Activated naive CD8-positive, alpha-beta T cell treated with anti-CD3 and anti-CD28 coated beads for 36 hours (primary cell): ENCODE results near the gene MED13. TPM values are rescaled to one million over a fixed set of nuclear protein-coding genes. Genes with fewer than 3 reads are reported as not detected.
A peak's percentile ranks its signal among the peaks of the same experiment; 100 is the strongest.

Experiments
- DNase-seq: peaks from one replicate; pipeline ENCODE4 v3.0.0; 2021
- H3K27ac Mint-ChIP-seq: one replicate; pipeline ENCODE4 v1.8.0; 2022; ENCODE audit warnings: mild to moderate bottlenecking, moderate library complexity, mixed read lengths
- H3K27me3 Mint-ChIP-seq: one replicate; pipeline ENCODE4 v1.8.0; 2022; ENCODE audit warnings: mild to moderate bottlenecking, mixed read lengths
- H3K36me3 Mint-ChIP-seq: one replicate; pipeline ENCODE4 v1.8.0; 2021; ENCODE audit warnings: mild to moderate bottlenecking, mixed read lengths
- H3K4me1 Mint-ChIP-seq: one replicate; pipeline ENCODE4 v1.8.0; 2021; ENCODE audit warnings: mixed read lengths
- H3K4me3 Mint-ChIP-seq: one replicate; pipeline ENCODE4 v1.8.0; 2022; ENCODE audit warnings: mild to moderate bottlenecking, moderate library complexity, mixed read lengths
- H3K9me3 Mint-ChIP-seq: one replicate; pipeline ENCODE4 v1.8.0; 2022; ENCODE audit warnings: mixed read lengths
- total RNA-seq, 2 experiments: library from RNA; stranded (reverse); gene quantifications; one replicate each; pipeline ENCODE4 v1.2.3, GENCODE V29; 2021

MED13 gene
- total RNA-seq, 2 experiments from 2014 or later = 37.8 to 39.1 TPM

GRCh38 chr17:62049299-62049698 lies 15.8 kb downstream of the MED13 start:
- DNase-seq = no peak
- no peak overlapping the region for H3K27ac Mint-ChIP-seq
- peaks cover 38% of the 10 kb centered on the region for H3K36me3 Mint-ChIP-seq
- no peaks in the 10 kb centered on the region for H3K27me3 Mint-ChIP-seq
- no peak overlapping the region for H3K4me3 Mint-ChIP-seq
- H3K4me1 Mint-ChIP-seq = peaks cover 37% of the 10 kb centered on the region
- H3K9me3 Mint-ChIP-seq = no peaks in the 10 kb centered on the region

GRCh38 chr17:62048262-62048661 lies 16.8 kb downstream of the MED13 start:
- no peaks in the 10 kb centered on the region for H3K9me3 Mint-ChIP-seq
- H3K4me3 Mint-ChIP-seq = no peak overlapping the region
- H3K27me3 Mint-ChIP-seq = no peaks in the 10 kb centered on the region
- no peak overlapping the region for H3K27ac Mint-ChIP-seq
- DNase-seq = no peak
- H3K4me1 Mint-ChIP-seq = peaks cover 38% of the 10 kb centered on the region
- H3K36me3 Mint-ChIP-seq = peaks cover 38% of the 10 kb centered on the region

GRCh38 chr17:62045517-62045916 lies 19.6 kb downstream of the MED13 start:
- Mint-ChIP-seq H3K36me3 (peaks cover 39% of the 10 kb centered on the region), H3K4me1 (peaks cover 29% of the 10 kb centered on the region), H3K27ac (no peak overlapping the region), H3K4me3 (no peak overlapping the region), H3K9me3 (no peaks in the 10 kb centered on the region), H3K27me3 (no peaks in the 10 kb centered on the region)
- no peak for DNase-seq

GRCh38 chr17:62045109-62045508 lies 20.0 kb downstream of the MED13 start:
- no peaks in the 10 kb centered on the region for H3K9me3 Mint-ChIP-seq
- H3K4me3 Mint-ChIP-seq = no peak overlapping the region
- H3K27ac Mint-ChIP-seq = no peak overlapping the region

GRCh38 chr17:62043602-62044001 lies 21.5 kb downstream of the MED13 start:
- Mint-ChIP-seq H3K9me3 (no peaks in the 10 kb centered on the region), H3K4me1 (peaks cover 28% of the 10 kb centered on the region), H3K27me3 (no peaks in the 10 kb centered on the region), H3K4me3 (no peak overlapping the region), H3K36me3 (peaks cover 41% of the 10 kb centered on the region), H3K27ac (no peak overlapping the region)
- no peak for DNase-seq

More at GRCh38 chr17:62045109-62045508, 20.0 kb downstream of the MED13 start:
- peaks cover 32% of the 10 kb centered on the region for H3K4me1 Mint-ChIP-seq
- no peak for DNase-seq
- H3K36me3 Mint-ChIP-seq = peaks cover 39% of the 10 kb centered on the region
- H3K27me3 Mint-ChIP-seq = no peaks in the 10 kb centered on the region

- no peaks in the 10 kb centered on the region for H3K9me3 Mint-ChIP-seq
- H3K27me3 Mint-ChIP-seq = no peaks in the 10 kb centered on the region
- DNase-seq = no peak
- H3K27ac Mint-ChIP-seq = no peak overlapping the region
- peaks cover 41% of the 10 kb centered on the region for H3K36me3 Mint-ChIP-seq
- H3K4me3 Mint-ChIP-seq = no peak overlapping the region
- peaks cover 26% of the 10 kb centered on the region for H3K4me1 Mint-ChIP-seq
Measured at GRCh38 chr17:62043140-62043539, 21.9 kb downstream of the MED13 start.

- H3K27ac Mint-ChIP-seq = no peak overlapping the region
- peaks cover 35% of the 10 kb centered on the region for H3K36me3 Mint-ChIP-seq
- no peak for DNase-seq
- no peaks in the 10 kb centered on the region for H3K9me3 Mint-ChIP-seq
- H3K27me3 Mint-ChIP-seq = no peaks in the 10 kb centered on the region
- no peak overlapping the region for H3K4me3 Mint-ChIP-seq
- H3K4me1 Mint-ChIP-seq = peaks cover 24% of the 10 kb centered on the region
Measured at GRCh38 chr17:62038248-62038647, 26.8 kb downstream of the MED13 start.

GRCh38 chr17:62033317-62033716 lies 31.8 kb downstream of the MED13 start:
- Mint-ChIP-seq H3K4me3 (no peak overlapping the region), H3K4me1 (peaks cover 12% of the 10 kb centered on the region), H3K27me3 (no peaks in the 10 kb centered on the region), H3K27ac (no peak overlapping the region), H3K9me3 (no peaks in the 10 kb centered on the region), H3K36me3 (peaks cover 22% of the 10 kb centered on the region)
- no peak for DNase-seq

GRCh38 chr17:62032480-62032879 lies 32.6 kb downstream of the MED13 start:
- DNase-seq = no peak
- no peak overlapping the region for H3K4me3 Mint-ChIP-seq
- H3K27ac Mint-ChIP-seq = no peak overlapping the region
- no peaks in the 10 kb centered on the region for H3K27me3 Mint-ChIP-seq
- H3K9me3 Mint-ChIP-seq = no peaks in the 10 kb centered on the region
- H3K4me1 Mint-ChIP-seq = peaks cover 12% of the 10 kb centered on the region
- H3K36me3 Mint-ChIP-seq = peaks cover 25% of the 10 kb centered on the region

- Mint-ChIP-seq H3K4me1 (peaks cover 13% of the 10 kb centered on the region), H3K27ac (no peak overlapping the region), H3K4me3 (no peak overlapping the region), H3K27me3 (no peaks in the 10 kb centered on the region), H3K36me3 (peaks cover 29% of the 10 kb centered on the region), H3K9me3 (no peaks in the 10 kb centered on the region)
- DNase-seq = no peak
Measured at GRCh38 chr17:62030264-62030663, 34.8 kb downstream of the MED13 start.

GRCh38 chr17:62024866-62025265 lies 40.2 kb downstream of the MED13 start:
- Mint-ChIP-seq H3K36me3 (peaks cover 26% of the 10 kb centered on the region), H3K27ac (no peak overlapping the region), H3K4me3 (no peak overlapping the region), H3K9me3 (no peaks in the 10 kb centered on the region), H3K27me3 (no peaks in the 10 kb centered on the region), H3K4me1 (peaks cover 3% of the 10 kb centered on the region)
- DNase-seq = no peak

- no peaks in the 10 kb centered on the region for H3K9me3 Mint-ChIP-seq
- no peak overlapping the region for H3K27ac Mint-ChIP-seq
- H3K36me3 Mint-ChIP-seq = peaks cover 27% of the 10 kb centered on the region
- no peak for DNase-seq
- no peak overlapping the region for H3K4me3 Mint-ChIP-seq
- H3K4me1 Mint-ChIP-seq = peaks cover 5% of the 10 kb centered on the region
- no peaks in the 10 kb centered on the region for H3K27me3 Mint-ChIP-seq
Measured at GRCh38 chr17:62017912-62018311, 47.2 kb downstream of the MED13 start.

- H3K36me3 Mint-ChIP-seq = peaks cover 29% of the 10 kb centered on the region
- no peaks in the 10 kb centered on the region for H3K9me3 Mint-ChIP-seq
- no peak overlapping the region for H3K4me3 Mint-ChIP-seq
- H3K27me3 Mint-ChIP-seq = no peaks in the 10 kb centered on the region
- no peak for DNase-seq
- H3K27ac Mint-ChIP-seq = no peak overlapping the region
- H3K4me1 Mint-ChIP-seq = peaks cover 5% of the 10 kb centered on the region
Measured at GRCh38 chr17:62017496-62017895, 47.6 kb downstream of the MED13 start.

GRCh38 chr17:62014526-62014925 lies 50.6 kb downstream of the MED13 start:
- Mint-ChIP-seq H3K27me3 (no peaks in the 10 kb centered on the region), H3K4me1 (peaks cover 15% of the 10 kb centered on the region), H3K4me3 (no peak overlapping the region), H3K9me3 (no peaks in the 10 kb centered on the region), H3K36me3 (peaks cover 45% of the 10 kb centered on the region), H3K27ac (no peak overlapping the region)
- DNase-seq = no peak

- no peaks in the 10 kb centered on the region for H3K9me3 Mint-ChIP-seq
- no peak overlapping the region for H3K27ac Mint-ChIP-seq
- H3K27me3 Mint-ChIP-seq = no peaks in the 10 kb centered on the region
- peaks cover 60% of the 10 kb centered on the region for H3K36me3 Mint-ChIP-seq
- DNase-seq = no peak
- no peak overlapping the region for H3K4me3 Mint-ChIP-seq
- H3K4me1 Mint-ChIP-seq = peaks cover 25% of the 10 kb centered on the region
Measured at GRCh38 chr17:62009220-62009619, 55.9 kb downstream of the MED13 start.

- H3K9me3 Mint-ChIP-seq = no peaks in the 10 kb centered on the region
- peak overlapping the region; percentile 65 for H3K27ac Mint-ChIP-seq
- H3K4me1 Mint-ChIP-seq = peaks cover 29% of the 10 kb centered on the region
- no peaks in the 10 kb centered on the region for H3K27me3 Mint-ChIP-seq
- peaks cover 58% of the 10 kb centered on the region for H3K36me3 Mint-ChIP-seq
- no peak overlapping the region for H3K4me3 Mint-ChIP-seq
- no peak for DNase-seq
Measured at GRCh38 chr17:62008294-62008693, 56.8 kb downstream of the MED13 start.

- Mint-ChIP-seq H3K27me3 (no peaks in the 10 kb centered on the region), H3K27ac (no peak overlapping the region), H3K36me3 (peaks cover 38% of the 10 kb centered on the region), H3K9me3 (no peaks in the 10 kb centered on the region), H3K4me3 (no peak overlapping the region), H3K4me1 (peaks cover 34% of the 10 kb centered on the region)
- no peak for DNase-seq
Measured at GRCh38 chr17:62004388-62004787, 60.7 kb downstream of the MED13 start.
